Activated CD4-positive, alpha-beta T cell treated with anti-CD3 and anti-CD28 coated beads for 36 hours (primary cell): ENCODE results near the gene AK1. TPM values are rescaled to one million over a fixed set of nuclear protein-coding genes. Genes with fewer than 3 reads are reported as not detected.

Experiments used
- ATAC-seq: fragments of 200-7000 bp; cut with Tn5 transposase; one replicate; pipeline ENCODE4 v1.10.0; 2021; ENCODE audit warnings: mild to moderate bottlenecking, moderate library complexity
- CTCF ChIA-PET: fragments of 350-600 bp; sonication (Branson Sonifier 250); formaldehyde crosslinking; loops from one replicate; lab custom pipeline; 2021; ENCODE audit warnings: antibody characterized with exemption; lab: Charles Lee
- POLR2A ChIA-PET: fragments of 350-600 bp; sonication (Branson Sonifier 250); formaldehyde crosslinking; loops from one replicate; lab custom pipeline; 2021; ENCODE audit warnings: antibody characterized with exemption, inconsistent platforms; lab: Charles Lee
- DNase-seq: peaks from one replicate; pipeline ENCODE4 v3.0.0-alpha.2; 2020
- H3K27ac Mint-ChIP-seq: one replicate; pipeline ENCODE4 v1.8.0; 2021; ENCODE audit warnings: mixed read lengths
- H3K27me3 Mint-ChIP-seq: one replicate; pipeline ENCODE4 v1.8.0; 2021; ENCODE audit warnings: mixed read lengths
- H3K36me3 Mint-ChIP-seq: one replicate; pipeline ENCODE4 v1.8.0; 2021; ENCODE audit warnings: low read depth, mixed read lengths
- H3K4me1 Mint-ChIP-seq: one replicate; pipeline ENCODE4 v1.8.0; 2021; ENCODE audit warnings: mixed read lengths
- H3K4me3 Mint-ChIP-seq: one replicate; pipeline ENCODE4 v1.8.0; 2021; ENCODE audit warnings: mild to moderate bottlenecking, moderate library complexity, mixed read lengths
- H3K9me3 Mint-ChIP-seq: one replicate; pipeline ENCODE4 v1.8.0; 2021; ENCODE audit warnings: low read depth, mixed read lengths
- intact Hi-C, 2 experiments: fragments of 100-400 bp; cut with DNase I in 1 of 2; cut with micrococcal nuclease in 1 of 2; formaldehyde crosslinking; loops; one replicate each; pipeline versions ENCODE4 v1.14.2 to v1.15.1; 2022 to 2024; cut with DNase I, micrococcal nuclease
- total RNA-seq, 2 experiments: library from RNA; stranded (reverse); gene quantifications; one replicate each; pipeline ENCODE4 v1.2.3, GENCODE V29; 2021

The AK1 gene
- total RNA-seq, 2 experiments from 2014 or later, result 14.5 to 23.9 TPM

GRCh38 chr9:127857278-127857677 is 20.2 kb downstream of the AK1 start:
- POLR2A ChIA-PET, result no interaction called here
- H3K4me1 Mint-ChIP-seq, result peaks cover 32% of the 10 kb centered on the region
- intact Hi-C loops, result no loop called here
- CTCF ChIA-PET, result interaction anchor here (0.6 to 3.2 kb wide), 2 partner anchors 12 to 228 kb away, joined by 3 to 14 read pairs; no protein-coding TSS in a partner anchor
- no peaks in the 10 kb centered on the region for H3K9me3 Mint-ChIP-seq
- no peak overlapping the region for H3K4me3 Mint-ChIP-seq
- no peaks in the 10 kb centered on the region for H3K27me3 Mint-ChIP-seq
- no peak overlapping the region for H3K27ac Mint-ChIP-seq
- no peak for DNase-seq
- peaks cover 5% of the 10 kb centered on the region for H3K36me3 Mint-ChIP-seq
- no peak for ATAC-seq

- CTCF ChIA-PET, result interaction anchor here (0.6 to 3.2 kb wide), 2 partner anchors 13 to 228 kb away, joined by 3 to 14 read pairs; no protein-coding TSS in a partner anchor
- peaks cover 32% of the 10 kb centered on the region for H3K4me1 Mint-ChIP-seq
- intact Hi-C loops, result no loop called here
- POLR2A ChIA-PET, result no interaction called here
- no peaks in the 10 kb centered on the region for H3K9me3 Mint-ChIP-seq
- DNase-seq, result no peak
- no peak overlapping the region for H3K27ac Mint-ChIP-seq
- no peak for ATAC-seq
- H3K36me3 Mint-ChIP-seq, result peaks cover 9% of the 10 kb centered on the region
- H3K4me3 Mint-ChIP-seq, result no peak overlapping the region
- no peaks in the 10 kb centered on the region for H3K27me3 Mint-ChIP-seq
Observed at GRCh38 chr9:127856729-127857116, 20.8 kb downstream of the AK1 start.

GRCh38 chr9:127856094-127856728 is 21.3 kb downstream of the AK1 start:
- DNase-seq (no peak), ATAC-seq (no peak)
- Mint-ChIP-seq H3K36me3 (peaks cover 9% of the 10 kb centered on the region), H3K4me3 (no peak overlapping the region), H3K27ac (no peak overlapping the region), H3K27me3 (no peaks in the 10 kb centered on the region), H3K9me3 (no peaks in the 10 kb centered on the region), H3K4me1 (peaks cover 28% of the 10 kb centered on the region)
- ChIA-PET CTCF (interaction anchor here (0.7 to 3.2 kb wide), 2 partner anchors 13 to 1774 kb away, joined by 3 to 14 read pairs; no protein-coding TSS in a partner anchor), POLR2A (interaction anchor here (1.9 kb wide), 1 partner anchor 8 kb away, joined by 7 read pairs; no protein-coding TSS in a partner anchor)
- intact Hi-C loops, result no loop called here

- no peaks in the 10 kb centered on the region for H3K27me3 Mint-ChIP-seq
- no peak for DNase-seq
- intact Hi-C loops, result no loop called here
- H3K36me3 Mint-ChIP-seq, result peaks cover 11% of the 10 kb centered on the region
- H3K4me3 Mint-ChIP-seq, result no peak overlapping the region
- H3K9me3 Mint-ChIP-seq, result peaks cover 2% of the 10 kb centered on the region
- POLR2A ChIA-PET, result interaction anchor here (1.9 kb wide), 1 partner anchor 9 kb away, joined by 7 read pairs; no protein-coding TSS in a partner anchor
- CTCF ChIA-PET, result interaction anchor here (0.7 to 3.2 kb wide), 5 partner anchors 9 to 330 kb away, joined by 3 to 14 read pairs (median 3); no protein-coding TSS in a partner anchor
- H3K27ac Mint-ChIP-seq, result no peak overlapping the region
- H3K4me1 Mint-ChIP-seq, result peaks cover 23% of the 10 kb centered on the region
- ATAC-seq, result no peak
Observed at GRCh38 chr9:127855522-127855921, 22.0 kb downstream of the AK1 start.

- Mint-ChIP-seq H3K4me1 (peaks cover 23% of the 10 kb centered on the region), H3K27me3 (no peaks in the 10 kb centered on the region), H3K9me3 (peaks cover 5% of the 10 kb centered on the region), H3K27ac (no peak overlapping the region), H3K4me3 (peak overlapping the region; percentile 83), H3K36me3 (peaks cover 14% of the 10 kb centered on the region)
- ATAC-seq (no peak), DNase-seq (no peak)
- POLR2A ChIA-PET, result interaction anchor here (0.6 to 1.9 kb wide), 2 partner anchors 10 to 72 kb away, joined by 3 to 7 read pairs; no protein-coding TSS in a partner anchor
- intact Hi-C loops, result no loop called here
- CTCF ChIA-PET, result interaction anchor here (0.7 to 3.2 kb wide), 5 partner anchors 10 to 329 kb away, joined by 3 to 14 read pairs (median 3); no protein-coding TSS in a partner anchor
Observed at GRCh38 chr9:127854960-127855359, 22.5 kb downstream of the AK1 start.

- H3K9me3 Mint-ChIP-seq, result peaks cover 7% of the 10 kb centered on the region
- H3K27me3 Mint-ChIP-seq, result no peaks in the 10 kb centered on the region
- ATAC-seq (peak; percentile 66), DNase-seq (peak; percentile 56)
- CTCF ChIA-PET, result interaction anchor here (0.6 to 2.1 kb wide), 6 partner anchors 9 to 138 kb away, joined by 3 to 7 read pairs (median 6); partner anchors contain the start of gene TOR2A
- peak within 1 kb of the TSS; percentile 83 for H3K4me3 Mint-ChIP-seq
- peaks cover 23% of the 10 kb centered on the region for H3K4me1 Mint-ChIP-seq
- POLR2A ChIA-PET, result interaction anchor here (0.6 to 1.9 kb wide), 2 partner anchors 10 to 71 kb away, joined by 3 to 7 read pairs; no protein-coding TSS in a partner anchor
- H3K36me3 Mint-ChIP-seq, result peaks cover 17% of the 10 kb centered on the region
- intact Hi-C loops, result no loop called here
- peak within 1 kb of the TSS; percentile 82 for H3K27ac Mint-ChIP-seq
Observed at GRCh38 chr9:127854184-127854806, 23.2 kb downstream of the AK1 start, which contains the start of gene ENG. Gene ENG, minus strand, starts transcription at chr9:127854658. Its CDS starts 303 bp downstream, at chr9:127854355.

- DNase-seq (peak; percentile 38), ATAC-seq (peak; percentile 42)
- Mint-ChIP-seq H3K27ac (peak overlapping the region; percentile 82), H3K4me1 (peaks cover 23% of the 10 kb centered on the region), H3K27me3 (no peaks in the 10 kb centered on the region), H3K4me3 (peak overlapping the region; percentile 83), H3K9me3 (peaks cover 15% of the 10 kb centered on the region), H3K36me3 (peaks cover 24% of the 10 kb centered on the region)
- POLR2A ChIA-PET, result no interaction called here
- intact Hi-C loops, result no loop called here
- CTCF ChIA-PET, result interaction anchor here (0.6 to 2.1 kb wide), 6 partner anchors 9 to 137 kb away, joined by 3 to 7 read pairs (median 4); partner anchors contain the start of gene TOR2A
Observed at GRCh38 chr9:127853312-127854183, 23.9 kb downstream of the AK1 start.

- ATAC-seq (no peak), DNase-seq (no peak)
- Mint-ChIP-seq H3K27ac (peak overlapping the region; percentile 10), H3K4me1 (peaks cover 23% of the 10 kb centered on the region), H3K27me3 (no peaks in the 10 kb centered on the region), H3K9me3 (peaks cover 17% of the 10 kb centered on the region), H3K4me3 (peak overlapping the region; percentile 83), H3K36me3 (peaks cover 27% of the 10 kb centered on the region)
- CTCF ChIA-PET, result interaction anchor here (0.6 to 2.1 kb wide), 6 partner anchors 10 to 117 kb away, joined by 3 to 7 read pairs (median 3); no protein-coding TSS in a partner anchor
- POLR2A ChIA-PET, result no interaction called here
- intact Hi-C loops, result no loop called here
Observed at GRCh38 chr9:127852829-127853228, 24.6 kb downstream of the AK1 start.

GRCh38 chr9:127850286-127850830 is 27.1 kb downstream of the AK1 start:
- intact Hi-C loops, result no loop called here
- no peak overlapping the region for H3K27ac Mint-ChIP-seq
- peaks cover 27% of the 10 kb centered on the region for H3K36me3 Mint-ChIP-seq
- ChIA-PET CTCF (interaction anchor here (0.7 to 1.8 kb wide), 2 partner anchors 20 to 550 kb away, joined by 3 to 9 read pairs; no protein-coding TSS in a partner anchor), POLR2A (no interaction called here)
- no peak for ATAC-seq
- no peak overlapping the region for H3K4me3 Mint-ChIP-seq
- H3K9me3 Mint-ChIP-seq, result peaks cover 17% of the 10 kb centered on the region
- peaks cover 23% of the 10 kb centered on the region for H3K4me1 Mint-ChIP-seq
- H3K27me3 Mint-ChIP-seq, result no peaks in the 10 kb centered on the region
- DNase-seq, result no peak

- DNase-seq (no peak), ATAC-seq (no peak)
- Mint-ChIP-seq H3K9me3 (peaks cover 17% of the 10 kb centered on the region), H3K27me3 (no peaks in the 10 kb centered on the region), H3K27ac (no peak overlapping the region), H3K4me3 (no peak overlapping the region), H3K36me3 (peaks cover 26% of the 10 kb centered on the region), H3K4me1 (peaks cover 17% of the 10 kb centered on the region)
- intact Hi-C loops, result no loop called here
- CTCF ChIA-PET, result no interaction called here
- POLR2A ChIA-PET, result no interaction called here
Observed at GRCh38 chr9:127848756-127849504, 28.5 kb downstream of the AK1 start.
